ENCODE results near the gene CCSER1.
"Not testable (repeated sequence)": the region's sequence is repeated elsewhere in the genome, so short reads cannot be mapped to it uniquely, and the experiment has no call there.

CCSER1 gene

DNA sequence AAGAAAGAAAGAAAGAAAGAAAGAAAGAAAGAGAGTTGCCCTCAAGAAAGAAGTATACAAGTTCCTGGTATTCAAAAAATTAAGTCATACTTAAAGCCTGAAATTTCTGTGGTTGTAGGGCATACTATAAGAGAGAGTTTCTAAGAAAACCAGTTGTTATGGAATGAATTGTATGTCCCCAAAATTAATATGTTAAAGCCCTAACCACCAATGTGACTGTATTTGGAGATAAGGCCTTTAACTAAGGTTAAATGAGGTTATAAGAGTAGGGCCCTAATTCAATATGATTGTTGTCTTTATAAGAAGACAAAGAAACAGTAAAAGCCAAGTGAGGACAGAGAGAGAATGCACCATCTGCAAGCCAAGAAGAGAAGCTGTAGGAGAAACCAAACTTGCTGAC lies 521.1 kb downstream of the CCSER1 start:
- no peak overlapping the region for H3K4me3 ChIP-seq (ENCODE audit: low read depth, low read length)
- H3K9me3 ChIP-seq: no peaks in the 10 kb centered on the region
- no peaks in the 10 kb centered on the region for H3K27me3 ChIP-seq
- TF ChIP-seq, protein P1, sequence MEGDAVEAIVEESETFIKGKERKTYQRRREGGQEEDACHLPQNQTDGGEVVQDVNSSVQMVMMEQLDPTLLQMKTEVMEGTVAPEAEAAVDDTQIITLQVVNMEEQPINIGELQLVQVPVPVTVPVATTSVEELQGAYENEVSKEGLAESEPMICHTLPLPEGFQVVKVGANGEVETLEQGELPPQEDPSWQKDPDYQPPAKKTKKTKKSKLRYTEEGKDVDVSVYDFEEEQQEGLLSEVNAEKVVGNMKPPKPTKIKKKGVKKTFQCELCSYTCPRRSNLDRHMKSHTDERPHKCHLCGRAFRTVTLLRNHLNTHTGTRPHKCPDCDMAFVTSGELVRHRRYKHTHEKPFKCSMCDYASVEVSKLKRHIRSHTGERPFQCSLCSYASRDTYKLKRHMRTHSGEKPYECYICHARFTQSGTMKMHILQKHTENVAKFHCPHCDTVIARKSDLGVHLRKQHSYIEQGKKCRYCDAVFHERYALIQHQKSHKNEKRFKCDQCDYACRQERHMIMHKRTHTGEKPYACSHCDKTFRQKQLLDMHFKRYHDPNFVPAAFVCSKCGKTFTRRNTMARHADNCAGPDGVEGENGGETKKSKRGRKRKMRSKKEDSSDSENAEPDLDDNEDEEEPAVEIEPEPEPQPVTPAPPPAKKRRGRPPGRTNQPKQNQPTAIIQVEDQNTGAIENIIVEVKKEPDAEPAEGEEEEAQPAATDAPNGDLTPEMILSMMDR (IDR thresholded peaks at IDR 0.05; ENCODE audit: low read depth, low read length): no peak
- DNase-seq: no peak
- H3K4me1 ChIP-seq: no peaks in the 10 kb centered on the region
- no peaks in the 10 kb centered on the region for H3K36me3 ChIP-seq

DNA sequence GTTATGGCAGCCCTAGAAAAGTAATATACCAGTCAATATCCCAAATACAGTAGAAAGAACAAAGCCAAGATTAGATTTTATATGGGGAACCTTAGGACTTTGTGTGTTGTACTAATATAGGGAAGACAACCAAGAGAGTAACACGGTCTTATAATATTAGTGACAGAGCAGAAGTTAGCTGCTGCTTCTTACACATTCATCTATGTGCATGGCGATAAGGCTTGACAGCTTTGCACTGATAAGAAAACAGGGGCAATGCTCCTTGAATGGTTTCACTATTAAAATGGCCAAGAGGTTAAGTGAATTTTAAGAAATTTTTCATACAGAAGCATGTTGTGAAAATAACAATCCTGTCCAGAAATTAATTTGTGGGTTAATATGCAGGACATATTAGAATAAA lies 521.6 kb downstream of the CCSER1 start:
- H3K9me3 ChIP-seq: no peaks in the 10 kb centered on the region
- H3K4me3 ChIP-seq (ENCODE audit: low read depth, low read length): no peak overlapping the region
- TF ChIP-seq, protein P1 (IDR thresholded peaks at IDR 0.05; ENCODE audit: low read depth, low read length): no peak
- H3K27me3 ChIP-seq: no peaks in the 10 kb centered on the region
- DNase-seq: no peak
- H3K36me3 ChIP-seq: no peaks in the 10 kb centered on the region
- no peaks in the 10 kb centered on the region for H3K4me1 ChIP-seq

DNA sequence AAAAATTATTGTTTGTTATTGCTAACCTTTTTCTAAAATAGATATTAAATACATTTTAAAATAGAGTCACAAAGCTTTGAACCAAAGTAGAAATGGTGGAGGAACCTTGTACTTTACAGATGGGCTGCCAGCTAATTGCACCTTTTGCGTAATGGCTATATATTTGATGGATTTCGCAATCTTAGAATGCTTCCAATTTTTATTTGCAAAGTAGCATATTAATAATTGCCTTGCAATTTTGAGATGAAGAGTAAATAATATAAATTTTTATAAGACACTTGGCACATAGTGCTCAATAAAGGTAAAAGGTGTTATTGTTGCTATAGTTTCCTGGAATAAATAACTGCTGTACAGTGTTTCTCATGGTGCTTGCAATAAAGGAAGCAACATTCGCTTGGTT lies 533.5 kb downstream of the CCSER1 start:
- Histone ChIP-seq H3K36me3 (no peaks in the 10 kb centered on the region), H3K9me3 (no peaks in the 10 kb centered on the region), H3K4me1 (no peaks in the 10 kb centered on the region), H3K4me3 (ENCODE audit: low read depth, low read length) (no peak overlapping the region), H3K27me3 (no peaks in the 10 kb centered on the region)
- TF ChIP-seq, protein P1 (IDR thresholded peaks at IDR 0.05; ENCODE audit: low read depth, low read length): no peak
- no peak for DNase-seq

DNA sequence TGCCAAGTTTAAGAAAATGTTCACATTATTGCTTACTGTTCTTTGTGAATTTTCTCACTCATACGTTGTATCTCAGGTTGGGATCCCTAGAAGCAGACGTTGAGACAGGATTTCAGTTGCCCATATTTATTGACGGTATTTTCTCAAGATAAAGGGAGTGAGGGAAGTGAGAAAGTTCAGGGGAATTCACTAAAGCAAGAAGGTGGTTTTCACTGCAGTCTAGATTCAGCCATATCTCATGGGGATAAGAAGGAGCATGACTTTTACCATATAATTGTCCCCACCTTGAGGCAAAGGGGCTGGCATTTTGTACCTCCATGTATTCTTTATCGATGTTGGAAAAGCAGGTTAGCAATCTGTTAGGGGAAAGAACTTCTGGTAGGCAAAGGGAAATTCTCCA lies 543.0 kb downstream of the CCSER1 start:
- Histone ChIP-seq H3K27me3 (no peaks in the 10 kb centered on the region), H3K9me3 (no peaks in the 10 kb centered on the region), H3K36me3 (no peaks in the 10 kb centered on the region), H3K4me1 (no peaks in the 10 kb centered on the region), H3K4me3 (ENCODE audit: low read depth, low read length) (no peak overlapping the region)
- DNase-seq: no peak
- TF ChIP-seq, protein P1 (IDR thresholded peaks at IDR 0.05; ENCODE audit: low read depth, low read length): no peak

DNA sequence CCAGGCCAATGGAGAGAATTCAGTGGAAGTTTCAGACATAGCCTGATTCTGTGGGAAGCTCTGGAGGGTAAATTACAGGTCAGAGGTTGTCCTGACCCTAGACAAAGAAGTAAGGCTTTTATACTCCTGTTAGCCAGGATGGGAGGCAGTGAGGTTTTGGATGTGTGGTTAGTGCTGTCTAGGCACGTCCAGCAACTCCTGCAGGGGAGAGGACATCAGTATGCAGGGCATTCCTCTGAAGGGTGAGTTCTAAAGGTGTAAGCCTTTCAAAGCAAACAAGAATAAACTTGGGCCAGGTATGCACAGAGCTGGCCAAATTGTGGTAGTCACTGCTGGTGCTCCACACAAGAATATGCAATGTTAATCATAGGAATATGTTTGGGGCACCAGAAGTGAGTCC lies 562.5 kb downstream of the CCSER1 start:
- no peak for DNase-seq
- TF ChIP-seq, protein P1 (IDR thresholded peaks at IDR 0.05; ENCODE audit: low read depth, low read length): no peak

DNA sequence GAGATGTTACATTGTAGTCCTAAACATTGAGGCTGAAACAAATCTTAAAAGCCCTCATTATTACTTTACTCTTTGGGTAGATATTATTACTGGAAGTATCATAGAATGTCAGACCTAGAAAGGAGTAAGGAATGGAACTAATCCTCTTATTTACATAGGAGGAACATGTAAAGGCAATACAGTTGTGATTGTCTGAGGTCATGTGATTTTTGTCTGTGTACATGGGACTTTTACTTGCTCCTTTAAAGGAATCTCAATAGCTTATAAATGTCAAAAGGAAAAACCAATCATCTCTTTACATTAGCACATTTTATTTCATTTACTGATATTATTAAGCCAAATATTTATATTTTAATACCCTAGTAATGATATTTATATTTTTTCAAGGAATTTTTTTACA lies 568.2 kb downstream of the CCSER1 start:
- Histone ChIP-seq H3K36me3 (no peaks in the 10 kb centered on the region), H3K27me3 (no peaks in the 10 kb centered on the region), H3K4me1 (no peaks in the 10 kb centered on the region), H3K9me3 (no peaks in the 10 kb centered on the region), H3K4me3 (ENCODE audit: low read depth, low read length) (no peak overlapping the region)
- DNase-seq: no peak
- TF ChIP-seq, protein P1 (IDR thresholded peaks at IDR 0.05; ENCODE audit: low read depth, low read length): no peak

More for the DNA sequence above, 562.5 kb downstream of the CCSER1 start:
- no peaks in the 10 kb centered on the region for H3K36me3 ChIP-seq
- no peak overlapping the region for H3K4me3 ChIP-seq (ENCODE audit: low read depth, low read length)
- H3K9me3 ChIP-seq: no peaks in the 10 kb centered on the region
- H3K27me3 ChIP-seq: no peaks in the 10 kb centered on the region
- no peaks in the 10 kb centered on the region for H3K4me1 ChIP-seq

DNA sequence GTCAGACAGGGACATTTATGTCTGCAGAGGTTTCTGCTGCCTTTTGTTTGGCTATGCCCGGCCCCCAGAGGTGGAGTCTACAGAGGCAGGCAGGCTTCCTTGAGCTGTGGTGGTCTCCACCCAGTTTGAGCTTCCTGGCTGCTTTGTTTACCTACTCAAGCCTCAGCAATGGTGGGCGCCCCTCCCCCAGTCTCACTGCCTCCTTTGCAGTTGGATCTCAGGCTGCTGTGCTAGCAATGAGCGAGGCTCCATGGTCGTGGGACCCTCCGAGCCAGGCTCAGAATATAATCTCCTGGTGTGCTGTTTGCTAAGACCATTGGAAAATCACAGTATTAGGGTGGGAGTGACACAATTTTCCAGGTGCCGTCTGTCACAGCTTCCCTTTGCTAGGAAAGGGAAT lies 578.3 kb downstream of the CCSER1 start:
- DNase-seq; H3K36me3 ChIP-seq; H3K9me3 ChIP-seq; H3K4me3 ChIP-seq (ENCODE audit: low read depth, low read length); H3K4me1 ChIP-seq; H3K27me3 ChIP-seq: not testable (repeated sequence)

Data from BE2C (cell line).